ENCODE measurements around the gene GNA14. TPM values are rescaled to one million over a fixed set of nuclear protein-coding genes. Genes with fewer than 3 reads are reported as not detected.

The GNA14 gene
- total RNA-seq, 1 donor from 2014 or later: not detected

- no peak overlapping the region for H3K4me3 Mint-ChIP-seq
- no peak for DNase-seq
- no peaks in the 10 kb centered on the region for H3K4me1 Mint-ChIP-seq
- H3K27me3 Mint-ChIP-seq: peaks cover 9% of the 10 kb centered on the region
- no peaks in the 10 kb centered on the region for H3K9me3 Mint-ChIP-seq
- no peaks in the 10 kb centered on the region for H3K36me3 Mint-ChIP-seq (ENCODE audit: low read depth)
- no peak overlapping the region for H3K27ac Mint-ChIP-seq
- intact Hi-C loops (cut with micrococcal nuclease): no loop called here
Measured at GRCh38 chr9:77605449-77606220, 42.5 kb downstream of the GNA14 start.

- Mint-ChIP-seq H3K27me3 (peaks cover 6% of the 10 kb centered on the region), H3K27ac (no peak overlapping the region), H3K36me3 (ENCODE audit: low read depth) (no peaks in the 10 kb centered on the region), H3K4me1 (no peaks in the 10 kb centered on the region), H3K4me3 (no peak overlapping the region), H3K9me3 (no peaks in the 10 kb centered on the region)
- no peak for DNase-seq
- intact Hi-C loops (cut with micrococcal nuclease): no loop called here
Measured at GRCh38 chr9:77604316-77604715, 43.8 kb downstream of the GNA14 start.

- peaks cover 2% of the 10 kb centered on the region for H3K27me3 Mint-ChIP-seq
- no peaks in the 10 kb centered on the region for H3K4me1 Mint-ChIP-seq
- no peak overlapping the region for H3K27ac Mint-ChIP-seq
- no peaks in the 10 kb centered on the region for H3K36me3 Mint-ChIP-seq (ENCODE audit: low read depth)
- H3K4me3 Mint-ChIP-seq: no peak overlapping the region
- intact Hi-C loops (cut with micrococcal nuclease): no loop called here
- H3K9me3 Mint-ChIP-seq: no peaks in the 10 kb centered on the region
- no peak for DNase-seq
Measured at GRCh38 chr9:77602852-77603251, 45.3 kb downstream of the GNA14 start.

GRCh38 chr9:77601476-77602099, 46.5 kb downstream of the GNA14 start:
- Mint-ChIP-seq H3K4me1 (no peaks in the 10 kb centered on the region), H3K9me3 (no peaks in the 10 kb centered on the region), H3K27ac (no peak overlapping the region), H3K4me3 (no peak overlapping the region), H3K27me3 (peaks cover 2% of the 10 kb centered on the region), H3K36me3 (ENCODE audit: low read depth) (no peaks in the 10 kb centered on the region)
- DNase-seq: no peak
- intact Hi-C loops (cut with micrococcal nuclease): no loop called here

- H3K4me3 Mint-ChIP-seq: no peak overlapping the region
- intact Hi-C loops (cut with micrococcal nuclease): no loop called here
- H3K27me3 Mint-ChIP-seq: peaks cover 2% of the 10 kb centered on the region
- H3K36me3 Mint-ChIP-seq (ENCODE audit: low read depth): no peaks in the 10 kb centered on the region
- DNase-seq: no peak
- no peaks in the 10 kb centered on the region for H3K9me3 Mint-ChIP-seq
- H3K4me1 Mint-ChIP-seq: no peaks in the 10 kb centered on the region
- H3K27ac Mint-ChIP-seq: no peak overlapping the region
Measured at GRCh38 chr9:77600810-77601209, 47.3 kb downstream of the GNA14 start.

- no peak overlapping the region for H3K27ac Mint-ChIP-seq
- H3K4me3 Mint-ChIP-seq: no peak overlapping the region
- H3K27me3 Mint-ChIP-seq: peaks cover 2% of the 10 kb centered on the region
- H3K36me3 Mint-ChIP-seq (ENCODE audit: low read depth): no peaks in the 10 kb centered on the region
- DNase-seq: no peak
- H3K4me1 Mint-ChIP-seq: peaks cover 7% of the 10 kb centered on the region
- H3K9me3 Mint-ChIP-seq: no peaks in the 10 kb centered on the region
- intact Hi-C loops (cut with micrococcal nuclease): no loop called here
Measured at GRCh38 chr9:77599492-77599891, 48.6 kb downstream of the GNA14 start.

- Mint-ChIP-seq H3K27me3 (peaks cover under 1% of the 10 kb centered on the region), H3K9me3 (no peaks in the 10 kb centered on the region), H3K36me3 (ENCODE audit: low read depth) (no peaks in the 10 kb centered on the region), H3K4me1 (peaks cover 7% of the 10 kb centered on the region), H3K27ac (no peak overlapping the region), H3K4me3 (no peak overlapping the region)
- intact Hi-C loops (cut with micrococcal nuclease): no loop called here
- no peak for DNase-seq
Measured at GRCh38 chr9:77598991-77599390, 49.1 kb downstream of the GNA14 start.

GRCh38 chr9:77598524-77598923, 49.6 kb downstream of the GNA14 start:
- Mint-ChIP-seq H3K27ac (no peak overlapping the region), H3K4me1 (peaks cover 7% of the 10 kb centered on the region), H3K9me3 (no peaks in the 10 kb centered on the region), H3K36me3 (ENCODE audit: low read depth) (no peaks in the 10 kb centered on the region), H3K27me3 (no peaks in the 10 kb centered on the region), H3K4me3 (no peak overlapping the region)
- intact Hi-C loops (cut with micrococcal nuclease): no loop called here
- no peak for DNase-seq

GRCh38 chr9:77597057-77597456, 51.1 kb downstream of the GNA14 start:
- no peaks in the 10 kb centered on the region for H3K9me3 Mint-ChIP-seq
- no peaks in the 10 kb centered on the region for H3K27me3 Mint-ChIP-seq
- H3K4me1 Mint-ChIP-seq: peaks cover 7% of the 10 kb centered on the region
- DNase-seq: no peak
- H3K27ac Mint-ChIP-seq: no peak overlapping the region
- intact Hi-C loops (cut with micrococcal nuclease): no loop called here
- no peak overlapping the region for H3K4me3 Mint-ChIP-seq
- no peaks in the 10 kb centered on the region for H3K36me3 Mint-ChIP-seq (ENCODE audit: low read depth)

- H3K27me3 Mint-ChIP-seq: no peaks in the 10 kb centered on the region
- H3K9me3 Mint-ChIP-seq: no peaks in the 10 kb centered on the region
- no peaks in the 10 kb centered on the region for H3K36me3 Mint-ChIP-seq (ENCODE audit: low read depth)
- no peak overlapping the region for H3K4me3 Mint-ChIP-seq
- DNase-seq: no peak
- intact Hi-C loops (cut with micrococcal nuclease): no loop called here
- no peak overlapping the region for H3K27ac Mint-ChIP-seq
- peaks cover 7% of the 10 kb centered on the region for H3K4me1 Mint-ChIP-seq
Measured at GRCh38 chr9:77595426-77596095, 52.6 kb downstream of the GNA14 start.

GRCh38 chr9:77594963-77595362, 53.2 kb downstream of the GNA14 start:
- Mint-ChIP-seq H3K4me3 (no peak overlapping the region), H3K9me3 (no peaks in the 10 kb centered on the region), H3K27me3 (no peaks in the 10 kb centered on the region), H3K4me1 (peaks cover 7% of the 10 kb centered on the region), H3K27ac (no peak overlapping the region), H3K36me3 (ENCODE audit: low read depth) (no peaks in the 10 kb centered on the region)
- intact Hi-C loops (cut with micrococcal nuclease): no loop called here
- DNase-seq: no peak

GRCh38 chr9:77593528-77593927, 54.6 kb downstream of the GNA14 start:
- H3K27me3 Mint-ChIP-seq: no peaks in the 10 kb centered on the region
- peaks cover 7% of the 10 kb centered on the region for H3K4me1 Mint-ChIP-seq
- H3K9me3 Mint-ChIP-seq: no peaks in the 10 kb centered on the region
- no peaks in the 10 kb centered on the region for H3K36me3 Mint-ChIP-seq (ENCODE audit: low read depth)
- no peak for DNase-seq
- intact Hi-C loops (cut with micrococcal nuclease): no loop called here
- H3K27ac Mint-ChIP-seq: no peak overlapping the region
- H3K4me3 Mint-ChIP-seq: no peak overlapping the region

GRCh38 chr9:77592476-77592875, 55.6 kb downstream of the GNA14 start:
- Mint-ChIP-seq H3K36me3 (ENCODE audit: low read depth) (no peaks in the 10 kb centered on the region), H3K9me3 (no peaks in the 10 kb centered on the region), H3K4me1 (peaks cover 10% of the 10 kb centered on the region), H3K4me3 (no peak overlapping the region), H3K27me3 (no peaks in the 10 kb centered on the region), H3K27ac (no peak overlapping the region)
- intact Hi-C loops (cut with micrococcal nuclease): no loop called here
- DNase-seq: no peak

GRCh38 chr9:77589046-77589795, 58.9 kb downstream of the GNA14 start:
- DNase-seq: no peak
- Mint-ChIP-seq H3K4me3 (no peak overlapping the region), H3K27ac (no peak overlapping the region), H3K4me1 (peaks cover 3% of the 10 kb centered on the region), H3K27me3 (peaks cover 2% of the 10 kb centered on the region), H3K9me3 (no peaks in the 10 kb centered on the region), H3K36me3 (ENCODE audit: low read depth) (no peaks in the 10 kb centered on the region)
- intact Hi-C loops (cut with micrococcal nuclease): no loop called here

All from activated CD4-positive, alpha-beta T cell treated with anti-CD3 and anti-CD28 coated beads, Interleukin-2, amount 10 ng/mL, durations not matched to agents 24 days and 14 days (primary cell).